ENCODE results near the gene SRPK3.
"Not testable (repeated sequence)": the region's sequence is repeated elsewhere in the genome, so short reads cannot be mapped to it uniquely, and the experiment has no call there.

SRPK3 gene

DNA sequence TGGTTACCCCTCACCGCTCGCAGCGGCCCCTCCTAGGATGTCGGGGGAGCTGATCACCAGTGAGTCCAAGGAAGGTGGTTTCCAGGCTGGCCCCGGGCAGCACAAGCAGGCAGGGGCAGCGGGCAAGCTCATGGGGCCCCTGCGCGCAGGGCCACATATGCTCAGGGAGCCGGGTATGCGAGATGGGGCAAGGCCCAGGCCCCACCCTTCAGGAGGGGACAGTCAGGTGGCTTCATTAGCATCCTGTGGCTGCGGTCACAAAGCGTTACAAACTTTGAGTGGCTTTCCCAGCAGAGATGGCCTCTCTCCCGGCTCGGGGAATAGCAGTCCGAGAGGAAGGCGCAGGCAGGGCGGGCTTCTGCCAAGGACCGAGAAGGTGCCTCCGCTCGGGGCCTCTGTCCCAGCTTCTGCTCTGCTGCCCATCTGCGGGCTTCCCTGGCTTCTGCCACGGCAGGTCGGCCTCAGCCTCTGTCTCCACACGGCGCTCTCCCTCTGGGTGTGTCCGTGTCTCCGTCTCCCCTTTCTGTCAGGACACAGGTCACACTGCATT is 42.7 kb upstream of the SRPK3 start:
- Histone ChIP-seq H3K9ac (ENCODE audit: low read length) (no peak overlapping the region), H3K27ac (ENCODE audit: low read depth, low read length) (no peak overlapping the region), H3K4me1 (ENCODE audit: control insufficient read depth, insufficient read depth, low read length) (peaks cover 16% of the 10 kb centered on the region; the same call in 1 of the 2 replicates), H3K9me3 (ENCODE audit: control insufficient read depth, insufficient read depth, low read depth, low read length) (peaks cover 29% of the 10 kb centered on the region; the same call in 1 of the 2 replicates), H3K4me3 (ENCODE audit: low read depth, low read length) (no peak overlapping the region), H3K36me3 (ENCODE audit: control insufficient read depth, insufficient read depth, low read length) (peaks cover 6% of the 10 kb centered on the region; the same call in 1 of the 2 replicates), H3K27me3 (ENCODE audit: control insufficient read depth, insufficient read depth, low read length) (no peaks in the 10 kb centered on the region)

DNA sequence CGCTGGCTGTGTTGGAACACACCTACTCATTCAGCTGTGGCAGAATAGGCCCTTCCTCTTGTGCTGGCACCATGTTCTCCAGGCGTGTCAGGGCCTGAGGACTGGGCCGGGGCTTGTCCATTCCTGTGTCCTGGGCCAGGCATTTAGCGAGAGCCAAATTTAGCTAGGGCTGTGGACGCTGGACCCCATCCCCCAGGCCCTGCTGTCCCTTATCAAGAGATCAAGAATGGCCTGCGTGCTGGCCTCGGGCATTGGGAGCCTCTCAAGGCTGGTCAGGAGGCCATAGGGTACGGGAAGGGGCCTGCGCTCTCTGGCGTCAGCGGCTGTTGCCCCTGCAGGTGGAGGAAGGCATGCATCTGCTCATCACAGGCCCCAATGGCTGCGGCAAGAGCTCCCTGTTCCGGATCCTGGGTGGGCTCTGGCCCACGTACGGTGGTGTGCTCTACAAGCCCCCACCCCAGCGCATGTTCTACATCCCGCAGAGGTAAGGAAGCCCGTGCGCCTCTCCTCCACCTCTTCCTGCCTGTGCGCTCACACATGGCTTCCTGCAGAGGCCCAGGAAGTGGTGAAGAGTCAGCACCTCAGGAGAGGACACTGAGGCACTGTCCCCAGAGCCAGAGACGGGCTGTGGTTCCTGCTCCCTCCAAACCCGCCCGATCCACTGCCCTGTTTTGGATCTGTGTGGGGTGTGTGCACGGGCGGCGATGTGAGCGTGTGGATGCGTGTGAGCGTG is 40.9 kb upstream of the SRPK3 start:
- no peak overlapping the region for H3K27ac ChIP-seq (ENCODE audit: low read depth, low read length)
- peaks cover 24% of the 10 kb centered on the region; the same call in 1 of the 2 replicates for H3K9me3 ChIP-seq (ENCODE audit: control insufficient read depth, insufficient read depth, low read depth, low read length)
- no peak overlapping the region for H3K4me3 ChIP-seq (ENCODE audit: low read depth, low read length)

DNA sequence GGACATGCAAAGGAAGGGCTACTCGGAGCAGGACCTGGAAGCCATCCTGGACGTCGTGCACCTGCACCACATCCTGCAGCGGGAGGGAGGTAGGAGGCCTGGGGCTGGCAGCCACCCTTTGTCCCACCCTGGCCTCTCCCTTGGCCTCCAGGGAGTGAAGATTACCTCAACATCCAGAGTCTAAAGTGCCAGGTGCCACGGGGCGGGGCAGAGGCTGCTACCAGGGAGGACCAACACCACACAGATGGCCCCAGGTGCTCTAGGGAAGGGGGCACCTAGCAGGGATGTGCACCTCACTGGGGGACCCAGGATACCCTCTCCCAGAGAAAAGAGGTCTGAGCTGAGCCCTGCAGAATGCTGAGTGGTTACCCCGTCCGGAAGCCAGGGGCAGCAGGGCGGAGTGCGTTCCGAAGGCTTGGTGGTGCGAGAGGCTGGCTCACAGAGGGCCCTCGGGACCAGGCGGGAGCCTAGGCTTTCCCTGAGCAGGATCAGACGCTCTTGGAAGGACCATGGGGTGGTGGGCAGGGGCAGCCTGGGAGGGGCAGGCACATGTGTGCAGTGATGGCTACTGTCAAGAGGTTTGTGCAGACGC is 40.1 kb upstream of the SRPK3 start:
- Histone ChIP-seq H3K4me1 (ENCODE audit: control insufficient read depth, insufficient read depth, low read length) (peaks cover 11% of the 10 kb centered on the region; the same call in 1 of the 2 replicates), H3K27ac (ENCODE audit: low read depth, low read length) (no peak overlapping the region), H3K36me3 (ENCODE audit: control insufficient read depth, insufficient read depth, low read length) (peaks cover 6% of the 10 kb centered on the region; the same call in 1 of the 2 replicates), H3K27me3 (ENCODE audit: control insufficient read depth, insufficient read depth, low read length) (no peaks in the 10 kb centered on the region), H3K9ac (ENCODE audit: low read length) (no peak overlapping the region), H3K9me3 (ENCODE audit: control insufficient read depth, insufficient read depth, low read depth, low read length) (peaks cover 16% of the 10 kb centered on the region; the same call in 1 of the 2 replicates), H3K4me3 (ENCODE audit: low read depth, low read length) (no peak overlapping the region)

More for the DNA sequence above, 40.9 kb upstream of the SRPK3 start:
- H3K27me3 ChIP-seq (ENCODE audit: control insufficient read depth, insufficient read depth, low read length), result no peaks in the 10 kb centered on the region
- H3K9ac ChIP-seq (ENCODE audit: low read length), result no peak overlapping the region
- peaks cover 19% of the 10 kb centered on the region; the same call in 1 of the 2 replicates for H3K4me1 ChIP-seq (ENCODE audit: control insufficient read depth, insufficient read depth, low read length)
- H3K36me3 ChIP-seq (ENCODE audit: control insufficient read depth, insufficient read depth, low read length), result peaks cover 6% of the 10 kb centered on the region; the same call in 1 of the 2 replicates

DNA sequence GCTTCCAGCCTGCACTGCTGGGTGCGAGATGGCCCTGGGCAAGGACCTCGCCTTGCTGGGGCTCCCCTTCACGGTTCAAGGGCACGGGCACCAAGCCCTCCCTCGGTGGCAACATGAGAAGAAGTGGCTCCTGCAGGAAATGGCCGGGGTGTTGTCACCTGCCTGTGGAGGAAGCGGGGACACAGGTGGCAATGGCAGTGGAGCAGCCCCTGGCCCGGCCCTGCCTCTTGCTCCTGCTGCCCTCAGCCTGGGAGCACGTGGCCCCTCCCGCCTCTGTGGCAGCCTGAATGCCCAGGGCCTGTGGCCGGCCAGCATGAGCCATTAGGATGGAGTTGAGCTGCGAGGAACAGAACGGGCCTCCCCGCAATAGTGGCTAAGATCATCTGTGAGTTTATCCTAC is 39.4 kb upstream of the SRPK3 start:
- Histone ChIP-seq H3K36me3 (ENCODE audit: control insufficient read depth, insufficient read depth, low read length) (peaks cover 6% of the 10 kb centered on the region; the same call in 1 of the 2 replicates), H3K4me1 (ENCODE audit: control insufficient read depth, insufficient read depth, low read length) (peaks cover 6% of the 10 kb centered on the region; the same call in 1 of the 2 replicates), H3K27ac (ENCODE audit: low read depth, low read length) (no peak overlapping the region), H3K9me3 (ENCODE audit: control insufficient read depth, insufficient read depth, low read depth, low read length) (peaks cover 16% of the 10 kb centered on the region; the same call in 1 of the 2 replicates), H3K4me3 (ENCODE audit: low read depth, low read length) (no peak overlapping the region), H3K9ac (ENCODE audit: low read length) (no peak overlapping the region), H3K27me3 (ENCODE audit: control insufficient read depth, insufficient read depth, low read length) (no peaks in the 10 kb centered on the region)

DNA sequence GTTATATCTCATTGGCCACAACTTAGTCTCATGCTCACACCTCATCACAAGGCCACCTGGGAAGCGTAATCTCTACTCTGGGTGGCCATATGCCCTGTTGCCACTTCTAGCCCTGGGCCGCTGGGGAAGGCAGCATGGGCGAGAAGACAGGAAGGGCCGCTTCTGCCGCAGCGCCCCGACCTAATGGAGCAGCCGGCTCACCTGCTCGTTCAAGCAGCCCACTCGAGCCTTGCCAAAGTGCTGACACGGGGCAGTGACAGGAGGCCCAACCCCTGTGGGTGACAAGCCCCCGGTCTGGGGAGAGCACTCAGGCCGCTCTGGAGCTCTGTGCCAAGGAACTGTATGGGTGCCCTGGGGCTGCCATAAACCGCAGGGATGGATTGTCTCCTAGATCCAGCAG is 38.7 kb upstream of the SRPK3 start:
- not testable (repeated sequence) for H3K9ac ChIP-seq (ENCODE audit: low read length); H3K27me3 ChIP-seq (ENCODE audit: control insufficient read depth, insufficient read depth, low read length); H3K4me1 ChIP-seq (ENCODE audit: control insufficient read depth, insufficient read depth, low read length); H3K27ac ChIP-seq (ENCODE audit: low read depth, low read length); H3K9me3 ChIP-seq (ENCODE audit: control insufficient read depth, insufficient read depth, low read depth, low read length); H3K4me3 ChIP-seq (ENCODE audit: low read depth, low read length); H3K36me3 ChIP-seq (ENCODE audit: control insufficient read depth, insufficient read depth, low read length)

DNA sequence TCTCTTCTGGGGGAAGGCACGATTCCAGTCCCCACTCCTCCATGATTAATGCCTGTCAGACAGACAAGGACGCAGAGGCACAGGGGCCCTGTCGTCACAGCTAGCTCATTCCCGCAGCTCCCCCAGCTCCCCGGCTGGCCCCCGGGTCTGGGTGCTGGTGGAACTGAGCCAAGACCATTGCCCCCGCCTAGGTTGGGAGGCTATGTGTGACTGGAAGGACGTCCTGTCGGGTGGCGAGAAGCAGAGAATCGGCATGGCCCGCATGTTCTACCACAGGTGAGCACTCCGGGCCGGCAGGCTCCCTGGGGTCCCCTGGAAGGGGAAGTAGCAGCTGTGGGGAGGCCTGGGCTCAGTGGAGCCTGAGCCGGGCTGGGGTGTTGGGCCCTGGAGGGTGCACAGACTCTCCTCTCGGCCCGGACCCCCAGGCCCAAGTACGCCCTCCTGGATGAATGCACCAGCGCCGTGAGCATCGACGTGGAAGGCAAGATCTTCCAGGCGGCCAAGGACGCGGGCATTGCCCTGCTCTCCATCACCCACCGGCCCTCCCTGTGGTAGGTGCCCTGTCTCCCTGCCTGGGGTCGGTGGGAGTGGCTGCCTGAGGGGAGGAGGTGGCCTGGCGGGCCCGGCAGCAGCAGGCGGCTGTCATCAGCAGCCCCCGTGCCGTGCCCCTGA is 37.9 kb upstream of the SRPK3 start:
- H3K4me3 ChIP-seq (ENCODE audit: low read depth, low read length), result peak overlapping the region; percentile 12; the same call in 1 of the 2 replicates
- H3K4me1 ChIP-seq (ENCODE audit: control insufficient read depth, insufficient read depth, low read length), result not testable (repeated sequence)

DNA sequence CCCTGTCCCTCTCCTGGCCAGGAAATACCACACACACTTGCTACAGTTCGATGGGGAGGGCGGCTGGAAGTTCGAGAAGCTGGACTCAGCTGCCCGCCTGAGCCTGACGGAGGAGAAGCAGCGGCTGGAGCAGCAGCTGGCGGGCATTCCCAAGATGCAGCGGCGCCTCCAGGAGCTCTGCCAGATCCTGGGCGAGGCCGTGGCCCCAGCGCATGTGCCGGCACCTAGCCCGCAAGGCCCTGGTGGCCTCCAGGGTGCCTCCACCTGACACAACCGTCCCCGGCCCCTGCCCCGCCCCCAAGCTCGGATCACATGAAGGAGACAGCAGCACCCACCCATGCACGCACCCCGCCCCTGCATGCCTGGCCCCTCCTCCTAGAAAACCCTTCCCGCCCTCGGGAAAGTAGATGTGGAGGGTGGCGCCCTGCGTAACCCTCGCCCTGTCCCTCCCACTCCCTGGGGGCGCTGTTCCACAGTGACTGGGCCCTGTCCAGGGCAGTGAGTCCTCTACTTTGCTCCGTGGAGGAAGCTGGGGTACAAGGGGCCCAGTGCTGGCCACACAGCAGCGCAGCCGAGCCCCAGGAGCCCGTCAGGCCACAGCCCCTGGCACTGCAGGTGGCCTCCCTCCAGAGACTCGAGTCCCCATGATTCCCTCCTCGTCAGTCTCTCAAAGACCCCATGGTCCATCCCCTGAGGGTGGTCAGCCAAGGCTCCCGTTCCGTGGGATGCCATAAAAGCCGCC is 37.2 kb upstream of the SRPK3 start:
- Histone ChIP-seq H3K9ac (ENCODE audit: low read length) (peak overlapping the region; percentile 44), H3K27ac (ENCODE audit: low read depth, low read length) (peak overlapping the region; percentile 30; the same call in 1 of the 2 replicates), H3K4me3 (ENCODE audit: low read depth, low read length) (peak overlapping the region; percentile 65)
- H3K9me3 ChIP-seq (ENCODE audit: control insufficient read depth, insufficient read depth, low read depth, low read length); H3K4me1 ChIP-seq (ENCODE audit: control insufficient read depth, insufficient read depth, low read length); H3K27me3 ChIP-seq (ENCODE audit: control insufficient read depth, insufficient read depth, low read length); H3K36me3 ChIP-seq (ENCODE audit: control insufficient read depth, insufficient read depth, low read length): not testable (repeated sequence)

More for the DNA sequence above, 37.9 kb upstream of the SRPK3 start:
- H3K27me3 ChIP-seq (ENCODE audit: control insufficient read depth, insufficient read depth, low read length); H3K9ac ChIP-seq (ENCODE audit: low read length); H3K27ac ChIP-seq (ENCODE audit: low read depth, low read length); H3K9me3 ChIP-seq (ENCODE audit: control insufficient read depth, insufficient read depth, low read depth, low read length); H3K36me3 ChIP-seq (ENCODE audit: control insufficient read depth, insufficient read depth, low read length): not testable (repeated sequence)

DNA sequence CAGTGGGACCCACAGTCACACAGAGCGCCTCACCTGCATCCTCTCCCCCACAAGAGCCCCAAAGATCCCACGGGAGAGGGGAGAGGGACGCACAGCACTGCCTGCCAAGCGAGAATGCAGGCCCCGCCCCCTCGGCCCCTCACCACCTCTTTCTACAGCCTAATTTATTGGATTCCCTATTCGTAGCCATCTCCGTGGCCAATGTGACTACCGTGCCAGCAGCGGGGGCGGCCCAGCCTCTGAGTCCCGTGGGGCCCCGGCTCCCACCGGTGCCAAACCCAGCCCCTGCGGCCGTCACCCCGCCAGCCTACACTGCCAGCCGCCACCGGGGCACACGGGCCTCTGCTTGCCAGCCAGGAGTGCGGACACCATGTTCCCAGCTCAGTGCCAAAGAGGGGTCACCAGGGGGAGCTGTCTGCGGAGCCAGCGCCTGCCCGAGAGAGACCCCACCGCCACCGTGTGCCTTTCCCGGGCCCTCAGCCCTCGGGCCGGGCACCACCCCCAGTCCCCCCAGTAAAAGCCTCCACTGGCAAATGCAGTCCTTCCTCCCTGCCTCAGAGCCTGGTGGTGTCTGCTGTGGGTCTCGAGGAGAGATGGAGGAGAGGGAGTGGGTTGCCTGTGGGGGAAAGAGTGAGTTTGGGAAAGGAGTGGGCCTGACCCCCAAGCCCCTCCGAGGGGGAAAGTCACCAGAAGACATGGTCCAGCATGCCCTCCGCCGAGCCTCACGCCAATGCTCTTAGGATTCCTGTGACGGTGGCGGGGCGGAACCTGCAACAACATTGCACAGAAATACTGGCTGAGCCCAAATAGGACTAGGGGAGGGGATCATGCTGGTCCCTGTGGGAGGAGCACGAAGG is 36.4 kb upstream of the SRPK3 start:
- H3K27ac ChIP-seq (ENCODE audit: low read depth, low read length), result peak overlapping the region; percentile 30; the same call in 1 of the 2 replicates
- H3K36me3 ChIP-seq (ENCODE audit: control insufficient read depth, insufficient read depth, low read length), result no peaks in the 10 kb centered on the region
- no peaks in the 10 kb centered on the region for H3K27me3 ChIP-seq (ENCODE audit: control insufficient read depth, insufficient read depth, low read length)
- peak overlapping the region; percentile 44 for H3K9ac ChIP-seq (ENCODE audit: low read length)
- peak overlapping the region; percentile 65 for H3K4me3 ChIP-seq (ENCODE audit: low read depth, low read length)
- H3K4me1 ChIP-seq (ENCODE audit: control insufficient read depth, insufficient read depth, low read length), result peaks cover 4% of the 10 kb centered on the region; the same call in 1 of the 2 replicates
- peaks cover 11% of the 10 kb centered on the region; the same call in 1 of the 2 replicates for H3K9me3 ChIP-seq (ENCODE audit: control insufficient read depth, insufficient read depth, low read depth, low read length)

DNA sequence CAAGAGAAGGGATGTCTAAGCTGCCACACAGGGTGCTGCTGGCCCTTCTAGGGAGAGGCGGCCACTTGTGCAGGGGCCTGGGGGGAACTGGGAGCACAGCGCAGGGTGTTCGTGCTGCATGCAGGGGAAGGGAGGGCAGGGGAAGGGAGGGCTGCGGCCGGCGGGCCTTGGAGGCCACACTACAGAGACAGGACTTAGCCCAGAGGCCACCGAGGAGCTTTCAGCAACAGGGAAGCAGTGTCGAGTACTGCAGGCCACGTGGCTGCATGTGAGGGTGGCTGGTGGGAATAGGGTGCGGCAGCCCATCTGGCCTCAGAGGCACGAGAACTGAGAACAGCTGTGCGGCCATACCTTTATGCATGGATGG is 35.8 kb upstream of the SRPK3 start:
- not testable (repeated sequence) for H3K27me3 ChIP-seq (ENCODE audit: control insufficient read depth, insufficient read depth, low read length); H3K4me3 ChIP-seq (ENCODE audit: low read depth, low read length); H3K4me1 ChIP-seq (ENCODE audit: control insufficient read depth, insufficient read depth, low read length); H3K9ac ChIP-seq (ENCODE audit: low read length); H3K9me3 ChIP-seq (ENCODE audit: control insufficient read depth, insufficient read depth, low read depth, low read length); H3K27ac ChIP-seq (ENCODE audit: low read depth, low read length); H3K36me3 ChIP-seq (ENCODE audit: control insufficient read depth, insufficient read depth, low read length)

DNA sequence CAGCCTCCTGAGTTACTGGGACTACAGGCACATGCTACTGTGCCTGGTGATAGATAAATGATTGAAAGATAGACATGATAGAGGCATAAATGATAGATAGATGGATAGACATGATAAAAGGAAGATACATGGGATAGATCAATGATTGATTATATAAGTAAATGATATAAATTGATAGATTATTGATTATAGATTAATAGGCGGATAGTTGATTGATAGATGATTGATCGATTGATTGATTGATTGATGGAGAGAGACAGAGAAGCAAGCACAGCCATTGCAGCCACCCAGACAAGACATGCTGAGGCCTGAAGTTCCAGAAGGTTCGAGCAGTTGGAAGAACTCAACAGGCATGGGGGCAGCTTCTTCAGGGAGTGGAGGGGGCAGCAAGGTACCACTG is 34.5 kb upstream of the SRPK3 start:
- Histone ChIP-seq H3K9me3 (ENCODE audit: control insufficient read depth, insufficient read depth, low read depth, low read length) (peaks cover 9% of the 10 kb centered on the region; the same call in 1 of the 2 replicates), H3K27me3 (ENCODE audit: control insufficient read depth, insufficient read depth, low read length) (no peaks in the 10 kb centered on the region), H3K4me3 (ENCODE audit: low read depth, low read length) (no peak overlapping the region), H3K27ac (ENCODE audit: low read depth, low read length) (no peak overlapping the region), H3K36me3 (ENCODE audit: control insufficient read depth, insufficient read depth, low read length) (no peaks in the 10 kb centered on the region), H3K4me1 (ENCODE audit: control insufficient read depth, insufficient read depth, low read length) (peaks cover 4% of the 10 kb centered on the region; the same call in 1 of the 2 replicates), H3K9ac (ENCODE audit: low read length) (no peak overlapping the region)
